GM12875 (cell line): ENCODE results near the gene ST3GAL5.

ENCODE experiments used
- H3K4me3 ChIP-seq: one replicate; pipeline ENCODE4 v1.5.1; 2011; ENCODE audit warnings: low read depth, low read length, control low read depth
- TF ChIP-seq, protein P1 (sequence below): IDR thresholded peaks from 2 replicates; pipeline ENCODE4 v1.5.1; 2011; ENCODE audit warnings: low read depth, mild to moderate bottlenecking, control low read depth, inconsistent platforms, low read length, moderate library complexity, borderline replicate concordance; ENCODE audit not compliant: insufficient read depth

ST3GAL5 gene

DNA sequence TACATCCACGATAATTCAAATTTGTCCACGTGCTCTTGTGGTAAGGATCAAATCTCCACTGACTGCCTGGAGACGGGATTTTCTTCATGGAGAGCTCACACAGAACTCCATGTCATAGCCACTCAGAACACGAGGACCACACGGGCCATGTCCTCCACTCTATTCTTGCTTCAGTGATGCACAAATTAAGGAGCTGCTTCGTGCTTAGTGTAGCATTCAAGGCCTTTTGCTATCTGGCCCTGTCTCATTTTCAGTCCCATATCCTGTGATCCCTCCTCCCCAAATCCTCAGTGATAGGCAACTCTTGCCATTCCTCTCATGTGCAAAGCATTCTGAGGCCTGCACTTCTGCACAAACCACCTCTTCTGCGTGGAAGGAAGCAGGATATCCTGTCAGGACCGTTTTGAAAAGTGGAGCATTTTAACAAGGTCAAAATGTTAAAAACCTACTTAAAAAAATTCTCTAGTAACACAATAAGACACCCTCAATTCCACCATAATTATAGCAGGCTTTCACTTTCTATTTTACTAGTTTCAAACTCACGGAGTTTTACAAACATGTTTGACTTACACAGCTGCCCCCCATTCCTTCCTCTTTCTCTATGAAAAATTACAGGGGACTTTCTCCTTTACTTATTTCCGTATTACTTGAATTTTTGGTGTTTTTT, 35.2 kb downstream of the ST3GAL5 start:
- H3K4me3 ChIP-seq = peak overlapping the region; percentile 31
- TF ChIP-seq, protein P1, sequence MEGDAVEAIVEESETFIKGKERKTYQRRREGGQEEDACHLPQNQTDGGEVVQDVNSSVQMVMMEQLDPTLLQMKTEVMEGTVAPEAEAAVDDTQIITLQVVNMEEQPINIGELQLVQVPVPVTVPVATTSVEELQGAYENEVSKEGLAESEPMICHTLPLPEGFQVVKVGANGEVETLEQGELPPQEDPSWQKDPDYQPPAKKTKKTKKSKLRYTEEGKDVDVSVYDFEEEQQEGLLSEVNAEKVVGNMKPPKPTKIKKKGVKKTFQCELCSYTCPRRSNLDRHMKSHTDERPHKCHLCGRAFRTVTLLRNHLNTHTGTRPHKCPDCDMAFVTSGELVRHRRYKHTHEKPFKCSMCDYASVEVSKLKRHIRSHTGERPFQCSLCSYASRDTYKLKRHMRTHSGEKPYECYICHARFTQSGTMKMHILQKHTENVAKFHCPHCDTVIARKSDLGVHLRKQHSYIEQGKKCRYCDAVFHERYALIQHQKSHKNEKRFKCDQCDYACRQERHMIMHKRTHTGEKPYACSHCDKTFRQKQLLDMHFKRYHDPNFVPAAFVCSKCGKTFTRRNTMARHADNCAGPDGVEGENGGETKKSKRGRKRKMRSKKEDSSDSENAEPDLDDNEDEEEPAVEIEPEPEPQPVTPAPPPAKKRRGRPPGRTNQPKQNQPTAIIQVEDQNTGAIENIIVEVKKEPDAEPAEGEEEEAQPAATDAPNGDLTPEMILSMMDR = no peak

DNA sequence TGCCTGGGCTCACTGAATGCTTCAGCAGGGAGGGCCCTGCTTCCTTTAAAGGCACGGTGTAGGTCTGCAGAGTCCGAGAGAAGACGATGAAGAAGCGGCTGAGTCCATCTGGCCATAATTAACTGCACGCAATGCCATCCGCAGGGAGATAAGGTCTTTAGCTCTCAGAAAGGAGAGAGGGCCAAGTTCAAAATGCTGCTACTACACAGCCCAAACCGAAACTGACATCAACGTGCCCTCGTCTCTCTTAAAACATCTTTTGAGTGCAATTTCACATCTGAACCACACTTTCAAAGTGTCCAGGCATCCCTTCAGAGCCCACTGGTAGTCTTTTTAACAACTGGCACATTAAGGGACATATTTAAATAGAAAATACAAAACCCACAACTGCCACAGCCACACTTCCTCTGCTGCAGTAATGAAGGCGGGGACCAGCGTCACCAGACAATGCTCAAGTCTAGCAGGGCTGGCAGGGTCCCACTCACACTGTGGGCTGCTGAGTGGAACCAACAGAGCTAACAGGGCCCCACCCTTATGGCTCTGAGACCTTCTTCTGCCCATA, 35.8 kb downstream of the ST3GAL5 start:
- TF ChIP-seq, protein P1 = no peak
- no peak overlapping the region for H3K4me3 ChIP-seq

DNA sequence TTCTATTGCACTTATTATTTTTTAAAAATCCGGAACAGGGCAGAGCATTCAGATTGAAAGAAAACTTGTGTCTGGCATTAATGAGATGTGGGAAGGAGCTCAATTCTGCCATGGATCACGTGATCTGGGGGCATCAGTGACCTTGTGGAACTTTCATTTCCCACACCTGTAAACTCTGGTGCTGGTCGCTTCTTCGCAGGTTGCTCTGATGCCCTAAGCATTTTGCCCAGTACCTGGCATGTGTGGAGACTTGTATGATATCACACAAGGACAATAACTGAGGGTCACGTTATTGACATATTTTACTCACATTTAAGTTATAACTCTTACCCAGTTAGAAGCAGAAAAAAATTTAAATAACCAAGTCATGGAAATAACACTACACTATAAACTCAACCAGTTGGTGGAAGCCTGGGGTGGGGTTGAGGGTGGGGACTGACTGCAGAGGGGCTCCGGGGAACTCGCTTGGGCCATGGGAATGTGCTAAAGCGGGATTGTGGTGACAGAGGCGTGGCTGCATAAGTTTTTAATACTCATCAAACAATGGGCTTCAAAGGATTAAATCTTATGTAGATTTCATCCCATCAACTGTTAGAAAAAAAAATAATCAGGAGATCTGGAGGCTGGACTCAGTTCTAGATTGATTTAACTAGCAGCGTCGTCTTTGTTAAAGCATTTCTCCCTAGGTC, 36.5 kb downstream of the ST3GAL5 start:
- TF ChIP-seq, protein P1 = no peak
- no peak overlapping the region for H3K4me3 ChIP-seq

DNA sequence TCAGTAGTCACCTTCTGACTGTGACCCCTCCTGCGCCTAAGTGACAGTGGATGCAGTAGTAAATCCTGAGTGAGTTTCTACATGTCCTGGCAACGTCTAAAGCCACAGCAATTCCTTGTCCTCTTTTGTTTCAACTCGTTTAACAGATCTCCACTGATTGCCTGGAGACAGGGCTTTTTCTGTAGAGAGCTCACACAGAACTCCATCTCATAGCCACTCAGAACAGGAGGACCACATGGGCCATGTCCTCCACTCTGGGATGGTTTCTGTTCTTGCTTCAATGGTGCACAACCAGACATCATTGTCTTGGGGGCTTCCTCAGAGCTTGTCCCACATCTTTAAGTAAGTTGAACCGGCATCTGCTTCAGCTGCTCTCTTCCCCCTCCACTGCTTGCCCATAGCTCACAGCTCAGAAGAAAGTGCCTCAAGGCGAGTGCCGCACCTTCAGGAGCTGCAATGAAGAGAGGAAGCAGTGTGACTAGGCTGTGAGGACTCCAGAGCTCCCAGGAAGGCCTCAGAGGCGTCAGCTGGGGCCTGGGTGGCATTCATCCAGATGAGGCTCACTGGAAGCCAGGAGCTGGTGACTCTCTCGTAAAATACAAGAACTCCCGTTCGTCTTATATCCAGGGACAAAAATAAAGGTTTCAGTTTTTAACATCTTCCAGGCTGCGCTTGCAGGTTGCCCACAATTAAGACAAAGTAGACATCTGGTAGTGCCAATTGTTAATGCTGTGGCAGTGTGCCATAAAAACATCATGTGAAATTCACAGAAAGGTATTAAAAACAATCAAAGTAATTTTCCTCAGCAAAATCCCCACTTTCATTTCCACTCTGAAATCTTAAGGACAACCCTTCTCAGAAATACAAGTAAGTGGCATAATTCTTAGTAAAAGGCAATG, 37.3 kb downstream of the ST3GAL5 start:
- no peak overlapping the region for H3K4me3 ChIP-seq
- TF ChIP-seq, protein P1 = no peak

DNA sequence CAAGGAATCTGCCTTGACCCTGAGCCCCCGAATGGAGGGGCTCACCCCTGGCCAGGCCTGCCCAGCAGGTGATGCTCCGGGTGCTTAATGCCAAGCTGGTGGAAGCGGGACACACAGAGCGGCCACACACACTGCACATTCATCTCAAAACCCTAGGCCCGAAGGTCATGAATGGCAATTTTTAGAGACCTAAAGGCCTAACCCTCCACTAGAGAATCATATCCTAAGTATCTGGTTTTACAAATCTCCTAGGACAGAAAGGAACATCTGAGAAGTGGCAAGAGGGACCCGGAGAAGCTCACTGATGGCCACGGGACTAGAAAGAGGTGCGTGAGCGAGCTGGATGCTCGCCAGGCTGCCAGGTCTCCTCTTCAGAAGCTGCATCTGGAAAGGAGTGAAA, 38.3 kb downstream of the ST3GAL5 start:
- TF ChIP-seq, protein P1 = no peak
- H3K4me3 ChIP-seq = no peak overlapping the region

DNA sequence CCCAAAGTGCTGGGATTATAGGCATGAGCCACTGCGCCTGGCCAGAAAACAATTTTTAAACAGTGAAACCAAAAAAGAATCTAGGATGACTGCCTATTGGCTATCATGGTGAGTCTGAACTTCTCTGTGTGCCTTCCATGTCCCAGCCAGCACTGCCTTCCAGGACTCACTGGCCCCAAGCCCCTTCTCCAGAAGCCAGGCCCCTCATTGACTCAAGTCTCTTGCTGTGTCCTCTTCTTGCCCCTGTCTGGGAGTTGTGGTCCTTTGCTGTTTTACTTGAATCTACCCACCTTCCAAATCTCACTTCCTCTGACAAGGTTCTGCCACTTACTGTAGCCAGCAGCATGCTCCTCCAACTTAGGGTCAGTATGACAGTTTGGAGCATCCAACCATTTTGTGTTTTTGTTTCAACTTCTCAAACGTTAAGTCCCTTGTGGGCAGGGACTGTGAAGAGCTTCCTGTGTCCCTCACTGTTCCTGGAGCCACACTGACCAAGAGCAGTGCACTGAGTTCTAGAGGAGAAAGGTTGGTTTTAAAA, 41.7 kb downstream of the ST3GAL5 start:
- TF ChIP-seq, protein P1 = no peak
- no peak overlapping the region for H3K4me3 ChIP-seq
